ENCODE measurements around the gene KBTBD7. TPM values are rescaled to one million over a fixed set of nuclear protein-coding genes. Genes with fewer than 3 reads are reported as not detected.

KBTBD7 gene
- total and polyA plus RNA-seq, 10 donors: 2.8 to 14.9 (median 9.2) TPM

DNA sequence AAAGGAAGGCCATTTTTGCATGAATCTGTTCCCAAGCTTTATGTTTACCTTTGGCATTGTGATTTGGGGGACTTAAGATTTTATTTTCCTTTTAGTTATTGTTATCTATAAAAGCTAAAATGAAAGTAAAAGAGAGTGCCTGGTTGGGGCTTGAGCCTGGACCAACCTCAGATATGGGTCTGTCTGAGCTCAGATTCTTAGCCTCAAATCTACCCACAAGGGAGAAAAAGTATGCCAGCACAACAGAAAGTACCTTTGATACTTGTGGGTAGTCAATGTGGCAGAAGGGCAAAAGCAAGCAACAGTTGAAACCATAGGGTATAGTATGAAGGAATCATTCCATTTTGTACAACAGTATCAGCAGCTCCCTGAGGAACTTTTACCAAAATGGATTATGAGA lies 35.2 kb downstream of the KBTBD7 start:
- Histone ChIP-seq H3K4me1 (no peaks in the 10 kb centered on the region), H3K4me3 (no peak overlapping the region), H3K27me3 (replicated peaks in 1 of 7) (no peaks in the 10 kb centered on the region), H3K36me3 (peaks cover 0 to 8% (median 0%) of the 10 kb centered on the region in 6 donors), H3K27ac (no peak overlapping the region), H3K9me3 (no peaks in the 10 kb centered on the region)
- DNase-seq: no peak
- no peak for TF ChIP-seq POLR2AphosphoS5 (IDR thresholded peaks at IDR 0.05)
- TF ChIP-seq POLR2A (IDR thresholded peaks at IDR 0.05): no peak
- TF ChIP-seq, protein P1, sequence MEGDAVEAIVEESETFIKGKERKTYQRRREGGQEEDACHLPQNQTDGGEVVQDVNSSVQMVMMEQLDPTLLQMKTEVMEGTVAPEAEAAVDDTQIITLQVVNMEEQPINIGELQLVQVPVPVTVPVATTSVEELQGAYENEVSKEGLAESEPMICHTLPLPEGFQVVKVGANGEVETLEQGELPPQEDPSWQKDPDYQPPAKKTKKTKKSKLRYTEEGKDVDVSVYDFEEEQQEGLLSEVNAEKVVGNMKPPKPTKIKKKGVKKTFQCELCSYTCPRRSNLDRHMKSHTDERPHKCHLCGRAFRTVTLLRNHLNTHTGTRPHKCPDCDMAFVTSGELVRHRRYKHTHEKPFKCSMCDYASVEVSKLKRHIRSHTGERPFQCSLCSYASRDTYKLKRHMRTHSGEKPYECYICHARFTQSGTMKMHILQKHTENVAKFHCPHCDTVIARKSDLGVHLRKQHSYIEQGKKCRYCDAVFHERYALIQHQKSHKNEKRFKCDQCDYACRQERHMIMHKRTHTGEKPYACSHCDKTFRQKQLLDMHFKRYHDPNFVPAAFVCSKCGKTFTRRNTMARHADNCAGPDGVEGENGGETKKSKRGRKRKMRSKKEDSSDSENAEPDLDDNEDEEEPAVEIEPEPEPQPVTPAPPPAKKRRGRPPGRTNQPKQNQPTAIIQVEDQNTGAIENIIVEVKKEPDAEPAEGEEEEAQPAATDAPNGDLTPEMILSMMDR (IDR thresholded peaks at IDR 0.05 in 8 of 11, conservative IDR thresholded peaks at IDR 0.05 in 3 of 11): no peak
- intact Hi-C loops (cut with DNase I; ENCODE audit: low total_unique reads): no loop called here

DNA sequence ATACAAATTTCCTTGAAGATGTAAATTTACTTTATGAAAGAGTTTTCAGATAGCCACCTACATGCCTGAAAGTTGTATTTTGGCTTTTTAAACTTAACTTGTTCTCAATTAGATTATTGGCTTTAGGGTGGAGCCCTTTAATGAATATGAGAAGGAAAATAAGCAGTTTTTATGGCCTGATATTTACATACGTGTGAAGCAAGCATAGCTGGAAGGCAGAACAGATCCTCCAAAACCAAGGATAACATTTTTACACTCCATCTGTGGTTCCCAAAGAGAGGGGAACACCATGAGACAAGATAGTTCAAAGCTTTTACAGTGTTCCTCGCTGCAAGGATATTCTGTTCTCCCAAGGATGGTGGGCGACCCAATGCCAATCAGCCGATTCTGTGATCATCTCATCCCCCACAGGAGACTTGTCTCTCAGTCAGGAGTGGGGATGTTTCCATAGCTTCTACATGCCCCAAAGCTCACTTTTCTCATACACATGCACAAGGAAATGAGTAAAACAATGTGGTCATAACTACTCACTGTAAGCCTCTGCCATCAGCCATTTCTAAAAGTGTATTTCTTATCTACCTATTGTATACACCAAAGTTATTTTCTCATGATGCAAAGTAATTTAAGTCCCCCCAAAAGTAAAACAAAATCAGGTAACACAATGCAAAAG lies 37.2 kb downstream of the KBTBD7 start:
- Histone ChIP-seq H3K9me3 (peaks cover 3 to 16% (median 10%) of the 10 kb centered on the region in 8 donors), H3K27me3 (replicated peaks in 1 of 7) (no peaks in the 10 kb centered on the region), H3K4me1 (no peaks in the 10 kb centered on the region), H3K36me3 (no peaks in the 10 kb centered on the region), H3K4me3 (no peak overlapping the region), H3K27ac (no peak overlapping the region)
- intact Hi-C loops (cut with DNase I; ENCODE audit: low total_unique reads): no loop called here
- TF ChIP-seq POLR2AphosphoS5 (IDR thresholded peaks at IDR 0.05) (no peak), POLR2A (IDR thresholded peaks at IDR 0.05) (no peak)
- TF ChIP-seq, protein P1 (IDR thresholded peaks at IDR 0.05 in 8 of 11, conservative IDR thresholded peaks at IDR 0.05 in 3 of 11): no peak
- no peak for DNase-seq
- WGBS, 5 donors: 97 to 98% (median 97%) methylated on average over 4 of the region's 4 CpGs

DNA sequence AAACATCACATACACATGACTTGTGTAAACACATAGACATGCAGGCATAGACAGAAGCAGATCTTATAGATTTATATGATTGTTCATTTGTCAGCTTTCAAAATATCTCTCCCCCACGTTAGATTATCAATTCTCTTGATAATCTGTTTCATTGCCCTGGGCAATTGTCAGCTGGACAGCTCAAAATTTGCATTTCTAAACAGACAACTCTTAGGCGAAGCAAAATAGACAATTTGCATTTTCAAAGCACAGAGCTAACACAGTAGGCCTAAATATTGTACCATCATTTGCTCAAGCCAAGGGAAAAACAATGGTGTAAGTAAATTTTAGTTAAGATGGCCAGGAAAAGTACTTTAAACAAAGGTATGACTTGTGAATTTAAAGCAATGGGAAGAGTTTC lies 37.7 kb downstream of the KBTBD7 start:
- no peak for TF ChIP-seq POLR2AphosphoS5 (IDR thresholded peaks at IDR 0.05)
- TF ChIP-seq POLR2A (IDR thresholded peaks at IDR 0.05): no peak
- TF ChIP-seq, protein P1 (IDR thresholded peaks at IDR 0.05 in 8 of 11, conservative IDR thresholded peaks at IDR 0.05 in 3 of 11): no peak
- Histone ChIP-seq H3K4me1 (no peaks in the 10 kb centered on the region), H3K36me3 (peaks cover 0 to under 1% (median 0%) of the 10 kb centered on the region in 6 donors), H3K4me3 (no peak overlapping the region), H3K27me3 (replicated peaks in 1 of 7) (no peaks in the 10 kb centered on the region), H3K9me3 (peaks cover 6 to 21% (median 16%) of the 10 kb centered on the region in 8 donors), H3K27ac (no peak overlapping the region)
- DNase-seq: no peak
- WGBS, 5 donors: 56 to 90% (median 76%) methylated on average over 2 of the region's 2 CpGs
- intact Hi-C loops (cut with DNase I; ENCODE audit: low total_unique reads): no loop called here

DNA sequence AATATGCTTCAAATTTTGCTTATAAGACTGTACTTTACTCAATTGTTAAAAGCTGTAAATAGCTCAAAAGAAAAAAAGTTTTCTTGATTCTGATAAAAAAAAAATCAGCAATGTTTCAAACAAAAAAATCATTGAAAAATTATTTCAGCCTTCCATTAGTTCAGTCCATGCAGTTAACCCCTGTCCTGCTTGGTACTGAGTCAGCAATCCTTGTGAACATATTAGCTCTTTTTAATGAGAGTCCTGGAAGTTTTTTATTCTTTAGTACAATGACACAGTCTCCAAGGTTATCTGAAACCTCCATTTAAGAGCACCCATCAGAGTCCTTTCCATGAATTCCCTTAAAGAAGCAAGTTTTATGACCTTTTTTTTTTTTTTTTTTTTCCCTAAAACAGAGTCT lies 40.3 kb downstream of the KBTBD7 start:
- peaks cover 0 to 24% (median 0%) of the 10 kb centered on the region in 6 donors for H3K36me3 ChIP-seq
- TF ChIP-seq POLR2AphosphoS5 (IDR thresholded peaks at IDR 0.05) (no peak), POLR2A (IDR thresholded peaks at IDR 0.05) (no peak)
- TF ChIP-seq, protein P1 (IDR thresholded peaks at IDR 0.05 in 8 of 11, conservative IDR thresholded peaks at IDR 0.05 in 3 of 11): no peak
- H3K27ac ChIP-seq: no peak overlapping the region
- intact Hi-C loops (cut with DNase I; ENCODE audit: low total_unique reads): no loop called here
- DNase-seq: no peak
- no peak overlapping the region for H3K4me3 ChIP-seq
- H3K27me3 ChIP-seq (replicated peaks in 1 of 7): no peaks in the 10 kb centered on the region
- H3K9me3 ChIP-seq: peaks cover 12 to 47% (median 41%) of the 10 kb centered on the region in 8 donors
- H3K4me1 ChIP-seq: no peaks in the 10 kb centered on the region

Measured in spleen (tissue), 11 donors.